ENCODE measurements around the gene FSD1L.

FSD1L gene

DNA sequence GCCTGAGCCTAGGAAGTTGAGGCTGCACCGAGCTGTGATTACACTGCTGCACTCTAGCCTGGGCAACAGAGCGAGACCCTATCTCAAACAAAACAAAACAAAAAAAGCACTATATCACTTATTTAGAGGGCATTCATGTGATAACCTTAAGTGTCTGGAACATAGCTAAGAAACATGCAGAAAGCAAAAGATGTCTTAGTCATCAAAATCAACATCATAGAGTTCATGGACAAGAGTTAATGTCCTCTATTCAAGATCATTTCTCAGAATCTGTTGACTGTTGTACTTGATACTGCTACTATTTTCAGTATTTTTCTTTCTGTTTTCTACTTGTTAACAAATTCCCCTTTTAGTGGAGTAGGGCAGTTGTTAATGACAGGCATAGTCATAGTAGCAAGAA lies 25.4 kb downstream of the FSD1L start:
- Histone ChIP-seq H2AFZ (ENCODE audit: low read depth, low read length) (no peak overlapping the region), H3K4me1 (ENCODE audit: insufficient read depth, low read length) (no peaks in the 10 kb centered on the region), H3K36me3 (ENCODE audit: insufficient read depth, low read length) (peaks cover 44% of the 10 kb centered on the region), H3K9me3 (ENCODE audit: low read length) (peaks cover 6% of the 10 kb centered on the region), H3K27me3 (ENCODE audit: insufficient read depth, low read length) (no peaks in the 10 kb centered on the region), H3K4me3 (ENCODE audit: low read length) (no peak overlapping the region)

DNA sequence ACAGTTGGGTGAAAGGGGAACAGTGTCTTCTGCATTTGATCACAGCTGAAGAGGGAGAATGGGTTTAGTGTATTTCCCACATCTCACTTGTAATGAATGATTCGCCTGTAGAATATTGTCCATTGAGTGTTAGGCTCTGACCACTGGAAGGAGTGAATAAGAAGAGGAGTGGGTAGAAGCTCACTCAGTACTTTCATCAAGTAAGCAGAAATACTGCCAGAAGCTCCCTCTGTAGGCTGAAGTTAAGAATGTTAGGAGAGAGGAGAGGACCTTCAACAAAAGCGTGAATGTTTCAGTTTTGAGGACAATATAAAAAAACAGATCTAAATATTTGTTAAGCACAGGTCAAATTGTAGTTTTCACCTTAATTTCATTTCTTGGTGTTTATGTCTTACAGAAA lies 27.5 kb downstream of the FSD1L start:
- H3K36me3 ChIP-seq (ENCODE audit: insufficient read depth, low read length), result peaks cover 32% of the 10 kb centered on the region
- no peaks in the 10 kb centered on the region for H3K9me3 ChIP-seq (ENCODE audit: low read length)
- H3K4me1 ChIP-seq (ENCODE audit: insufficient read depth, low read length), result no peaks in the 10 kb centered on the region
- H2AFZ ChIP-seq (ENCODE audit: low read depth, low read length), result no peak overlapping the region
- no peaks in the 10 kb centered on the region for H3K27me3 ChIP-seq (ENCODE audit: insufficient read depth, low read length)
- H3K4me3 ChIP-seq (ENCODE audit: low read length), result no peak overlapping the region

DNA sequence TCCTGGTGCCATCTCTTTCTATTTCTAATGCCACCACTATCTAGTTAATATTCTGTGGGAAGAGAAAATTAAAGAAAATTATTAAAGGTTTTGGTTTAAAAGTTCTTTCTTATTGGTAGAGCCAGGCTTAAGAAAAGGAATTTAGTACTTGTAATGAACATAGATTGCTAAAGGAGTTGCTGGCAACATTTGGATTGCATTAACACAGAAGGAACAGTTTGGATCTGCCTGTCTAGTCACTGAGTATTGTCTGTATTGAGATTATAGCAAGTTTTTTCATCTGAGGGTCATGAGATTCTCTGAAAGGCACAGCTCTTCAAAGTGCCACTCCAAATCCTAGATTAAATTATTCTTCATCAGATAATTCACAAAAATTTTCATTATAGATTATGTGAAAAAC lies 32.0 kb downstream of the FSD1L start:
- Histone ChIP-seq H3K4me1 (ENCODE audit: insufficient read depth, low read length) (no peaks in the 10 kb centered on the region), H3K27me3 (ENCODE audit: insufficient read depth, low read length) (no peaks in the 10 kb centered on the region)

DNA sequence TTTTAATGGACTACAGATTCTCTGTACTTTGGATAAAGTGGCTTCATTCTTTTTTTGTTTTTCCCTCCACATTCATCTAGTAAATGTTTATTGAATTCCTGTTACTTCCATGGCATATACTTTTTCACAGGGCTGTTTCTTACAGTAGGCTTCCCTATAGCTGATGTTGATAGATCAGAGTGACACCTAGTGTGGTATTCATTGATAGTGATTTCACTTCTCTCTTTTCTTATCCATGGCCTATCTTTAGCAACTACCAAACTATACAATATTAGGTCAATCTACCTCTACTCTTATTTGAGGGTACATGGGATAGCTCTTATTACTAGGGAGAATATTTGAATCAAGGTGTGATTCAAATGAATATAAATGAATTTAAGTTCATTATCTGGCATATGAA lies 35.8 kb downstream of the FSD1L start:
- H3K4me3 ChIP-seq (ENCODE audit: low read length), result no peak overlapping the region
- peaks cover 39% of the 10 kb centered on the region for H3K36me3 ChIP-seq (ENCODE audit: insufficient read depth, low read length)
- no peaks in the 10 kb centered on the region for H3K27me3 ChIP-seq (ENCODE audit: insufficient read depth, low read length)
- H3K9me3 ChIP-seq (ENCODE audit: low read length), result no peaks in the 10 kb centered on the region
- no peak overlapping the region for H2AFZ ChIP-seq (ENCODE audit: low read depth, low read length)
- H3K4me1 ChIP-seq (ENCODE audit: insufficient read depth, low read length), result no peaks in the 10 kb centered on the region

More for the DNA sequence above, 32.0 kb downstream of the FSD1L start:
- Histone ChIP-seq H3K9me3 (ENCODE audit: low read length) (no peaks in the 10 kb centered on the region), H3K4me3 (ENCODE audit: low read length) (no peak overlapping the region), H3K36me3 (ENCODE audit: insufficient read depth, low read length) (peaks cover 11% of the 10 kb centered on the region), H2AFZ (ENCODE audit: low read depth, low read length) (no peak overlapping the region)

DNA sequence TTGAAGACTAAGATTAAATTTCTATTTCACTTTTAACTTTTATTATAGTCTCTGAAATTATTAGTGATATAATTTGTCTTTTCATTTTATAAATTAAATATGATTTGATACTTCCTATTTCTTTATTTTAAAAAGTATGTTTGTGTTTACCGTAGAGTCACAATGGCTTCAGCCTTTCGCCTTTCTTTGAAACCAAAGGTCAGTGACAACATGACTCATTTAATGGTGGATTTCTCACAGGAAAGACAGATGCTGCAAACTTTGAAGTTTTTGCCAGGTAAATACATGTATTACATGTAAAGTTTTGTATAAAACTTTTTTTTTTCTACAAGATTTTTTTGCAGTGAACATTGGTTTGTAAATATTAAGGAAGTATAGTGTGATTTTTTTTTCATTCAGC lies 36.4 kb downstream of the FSD1L start:
- H3K4me1 ChIP-seq (ENCODE audit: insufficient read depth, low read length), result no peaks in the 10 kb centered on the region
- H3K36me3 ChIP-seq (ENCODE audit: insufficient read depth, low read length), result peaks cover 34% of the 10 kb centered on the region
- no peaks in the 10 kb centered on the region for H3K9me3 ChIP-seq (ENCODE audit: low read length)
- H2AFZ ChIP-seq (ENCODE audit: low read depth, low read length), result no peak overlapping the region
- no peaks in the 10 kb centered on the region for H3K27me3 ChIP-seq (ENCODE audit: insufficient read depth, low read length)
- no peak overlapping the region for H3K4me3 ChIP-seq (ENCODE audit: low read length)

DNA sequence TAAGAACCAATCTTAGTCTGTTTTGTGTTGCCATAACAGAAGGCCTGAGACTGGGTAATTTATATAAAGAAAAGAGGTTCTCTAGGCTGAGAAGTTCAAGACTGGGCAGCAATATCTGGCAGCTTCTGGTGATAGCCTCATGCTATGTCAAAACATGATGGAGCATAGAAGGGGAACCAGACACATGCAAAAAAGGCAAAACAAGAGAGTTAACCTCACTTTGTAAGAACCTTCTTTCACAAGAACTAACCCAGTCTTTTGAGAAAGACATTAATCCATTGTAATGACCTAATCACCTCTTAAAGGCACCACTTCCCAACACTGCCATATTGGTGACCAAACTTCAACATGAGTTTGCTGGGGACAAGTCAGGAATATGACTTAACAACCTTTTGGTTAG lies 37.3 kb downstream of the FSD1L start:
- H3K36me3 ChIP-seq (ENCODE audit: insufficient read depth, low read length), result peaks cover 34% of the 10 kb centered on the region
- no peaks in the 10 kb centered on the region for H3K27me3 ChIP-seq (ENCODE audit: insufficient read depth, low read length)
- no peaks in the 10 kb centered on the region for H3K4me1 ChIP-seq (ENCODE audit: insufficient read depth, low read length)
- no peak overlapping the region for H2AFZ ChIP-seq (ENCODE audit: low read depth, low read length)
- no peaks in the 10 kb centered on the region for H3K9me3 ChIP-seq (ENCODE audit: low read length)
- H3K4me3 ChIP-seq (ENCODE audit: low read length), result no peak overlapping the region

DNA sequence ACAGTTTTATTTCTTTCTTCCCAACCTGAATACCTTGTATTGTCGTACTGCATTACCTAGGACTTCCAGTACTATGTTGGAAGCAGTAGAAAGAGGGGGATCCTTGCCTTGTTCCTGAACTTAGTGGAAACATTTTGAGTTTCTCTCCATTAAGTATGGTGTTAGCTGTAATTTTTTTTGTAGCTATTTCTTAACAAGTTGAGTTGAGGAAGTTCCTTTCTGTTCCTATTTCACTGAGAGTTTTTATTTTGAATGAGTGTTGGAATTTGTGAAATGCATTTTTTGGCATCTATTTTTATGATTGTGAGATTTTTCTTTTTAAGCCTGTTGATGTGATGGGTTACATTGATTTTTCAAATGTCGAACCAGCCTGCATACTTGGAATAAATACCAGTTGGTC lies 49.0 kb downstream of the FSD1L start:
- Histone ChIP-seq H3K36me3 (ENCODE audit: insufficient read depth, low read length) (peaks cover 8% of the 10 kb centered on the region), H2AFZ (ENCODE audit: low read depth, low read length) (no peak overlapping the region), H3K9me3 (ENCODE audit: low read length) (no peaks in the 10 kb centered on the region), H3K27me3 (ENCODE audit: insufficient read depth, low read length) (no peaks in the 10 kb centered on the region), H3K4me3 (ENCODE audit: low read length) (no peak overlapping the region), H3K4me1 (ENCODE audit: insufficient read depth, low read length) (no peaks in the 10 kb centered on the region)

DNA sequence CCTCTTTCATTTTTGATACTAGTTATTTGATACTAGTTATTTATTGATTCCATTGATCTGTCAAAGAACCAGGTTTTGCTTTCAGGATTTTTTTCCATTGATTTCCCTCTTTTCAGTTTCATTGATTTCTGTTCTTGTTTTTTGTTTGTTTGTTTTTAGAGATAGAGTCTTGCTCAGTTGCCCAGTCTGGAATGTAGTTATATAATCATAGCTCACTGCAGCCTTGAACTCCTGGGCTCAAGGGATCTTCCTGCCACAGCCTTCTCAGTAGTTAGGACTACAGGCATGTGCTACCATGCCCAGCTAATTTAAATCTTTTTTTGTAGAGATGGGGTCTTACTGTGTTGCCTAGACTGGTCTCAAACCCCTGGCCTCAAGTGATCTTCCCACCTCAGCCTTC lies 49.9 kb downstream of the FSD1L start:
- H2AFZ ChIP-seq (ENCODE audit: low read depth, low read length), result no peak overlapping the region
- no peaks in the 10 kb centered on the region for H3K4me1 ChIP-seq (ENCODE audit: insufficient read depth, low read length)
- H3K36me3 ChIP-seq (ENCODE audit: insufficient read depth, low read length), result peaks cover 8% of the 10 kb centered on the region
- H3K9me3 ChIP-seq (ENCODE audit: low read length), result no peaks in the 10 kb centered on the region
- no peaks in the 10 kb centered on the region for H3K27me3 ChIP-seq (ENCODE audit: insufficient read depth, low read length)
- no peak overlapping the region for H3K4me3 ChIP-seq (ENCODE audit: low read length)

DNA sequence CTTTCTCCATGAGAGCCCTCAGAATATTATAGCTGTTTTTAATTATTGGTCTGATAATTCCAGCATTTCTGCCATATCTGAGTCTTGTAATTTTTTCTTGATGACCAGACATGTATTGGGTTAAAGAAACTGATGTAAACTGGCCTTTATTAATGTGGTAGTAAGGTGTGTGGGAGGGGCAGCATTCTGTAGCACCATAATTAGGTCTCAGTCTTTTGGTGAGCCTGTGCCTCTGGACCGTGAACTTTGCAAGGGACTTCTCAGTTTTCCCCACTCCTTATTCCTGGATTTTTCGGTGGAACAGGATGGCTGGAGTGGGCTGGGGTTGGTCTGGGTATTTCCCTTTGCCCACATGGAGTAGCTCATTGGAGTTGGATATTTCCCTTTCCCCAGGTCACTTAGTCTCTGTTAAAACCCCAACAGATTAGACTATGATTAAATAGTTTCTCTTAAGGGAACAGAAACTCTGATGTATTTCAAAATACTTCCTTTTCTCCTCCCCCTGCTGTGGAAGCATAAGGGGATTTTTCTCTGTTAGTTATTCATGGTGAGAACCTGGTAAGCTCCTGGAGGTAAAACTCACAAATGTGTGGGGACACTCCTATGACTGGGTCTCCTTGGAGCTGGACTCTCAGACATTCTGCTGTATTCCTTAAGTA lies 52.4 kb downstream of the FSD1L start:
- no peaks in the 10 kb centered on the region for H3K27me3 ChIP-seq (ENCODE audit: insufficient read depth, low read length)
- H2AFZ ChIP-seq (ENCODE audit: low read depth, low read length), result no peak overlapping the region
- H3K4me3 ChIP-seq (ENCODE audit: low read length), result no peak overlapping the region

DNA sequence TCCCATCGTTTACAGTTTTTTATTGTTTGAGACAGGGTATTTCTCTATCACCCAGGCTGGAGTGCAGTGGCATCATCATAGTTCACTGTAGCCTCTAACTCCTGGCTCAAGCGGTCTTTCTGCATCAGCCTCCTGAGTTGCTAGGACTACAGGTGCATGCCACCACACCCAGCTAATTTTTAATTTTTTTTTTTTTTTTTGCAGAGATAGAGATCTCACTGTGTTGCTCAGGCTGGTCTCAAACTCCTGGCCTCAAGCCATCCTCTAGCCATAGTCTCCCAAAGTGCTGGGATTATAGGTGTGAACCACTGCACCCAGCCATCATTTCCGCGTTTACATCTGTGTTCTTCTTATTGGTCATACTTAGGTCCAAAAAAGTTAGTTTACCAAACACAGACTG lies 53.6 kb downstream of the FSD1L start:
- H3K4me3 ChIP-seq (ENCODE audit: low read length), result no peak overlapping the region
- H3K36me3 ChIP-seq (ENCODE audit: insufficient read depth, low read length), result peaks cover 5% of the 10 kb centered on the region
- H3K9me3 ChIP-seq (ENCODE audit: low read length), result no peaks in the 10 kb centered on the region

More for the DNA sequence above, 52.4 kb downstream of the FSD1L start:
- no peaks in the 10 kb centered on the region for H3K9me3 ChIP-seq (ENCODE audit: low read length)
- H3K36me3 ChIP-seq (ENCODE audit: insufficient read depth, low read length), result peaks cover 8% of the 10 kb centered on the region
- no peaks in the 10 kb centered on the region for H3K4me1 ChIP-seq (ENCODE audit: insufficient read depth, low read length)

DNA sequence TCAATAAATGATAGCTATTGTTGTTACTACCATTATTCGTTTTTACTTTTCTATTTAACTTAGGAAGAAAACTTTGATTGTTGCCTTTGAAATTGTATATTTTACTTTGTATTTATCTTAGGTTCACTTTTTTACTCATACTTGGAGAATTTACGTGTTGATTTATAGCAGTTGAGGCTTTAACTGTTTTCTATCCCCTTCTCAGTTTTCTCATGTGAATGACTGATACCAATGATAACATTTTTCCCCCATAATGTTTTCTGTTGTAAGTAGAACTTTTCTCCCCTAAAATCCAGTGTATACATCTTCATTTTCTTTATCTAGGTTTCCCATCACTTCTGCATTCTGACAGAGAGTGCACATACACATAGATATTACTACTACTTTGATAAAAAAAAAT lies 54.4 kb downstream of the FSD1L start:
- Histone ChIP-seq H3K27me3 (ENCODE audit: insufficient read depth, low read length) (no peaks in the 10 kb centered on the region), H3K4me3 (ENCODE audit: low read length) (no peak overlapping the region), H3K4me1 (ENCODE audit: insufficient read depth, low read length) (no peaks in the 10 kb centered on the region), H3K9me3 (ENCODE audit: low read length) (peaks cover 1% of the 10 kb centered on the region), H3K36me3 (ENCODE audit: insufficient read depth, low read length) (peaks cover 13% of the 10 kb centered on the region), H2AFZ (ENCODE audit: low read depth, low read length) (no peak overlapping the region)

More for the DNA sequence above, 53.6 kb downstream of the FSD1L start:
- H3K4me1 ChIP-seq (ENCODE audit: insufficient read depth, low read length), result no peaks in the 10 kb centered on the region
- no peaks in the 10 kb centered on the region for H3K27me3 ChIP-seq (ENCODE audit: insufficient read depth, low read length)
- H2AFZ ChIP-seq (ENCODE audit: low read depth, low read length), result no peak overlapping the region

DNA sequence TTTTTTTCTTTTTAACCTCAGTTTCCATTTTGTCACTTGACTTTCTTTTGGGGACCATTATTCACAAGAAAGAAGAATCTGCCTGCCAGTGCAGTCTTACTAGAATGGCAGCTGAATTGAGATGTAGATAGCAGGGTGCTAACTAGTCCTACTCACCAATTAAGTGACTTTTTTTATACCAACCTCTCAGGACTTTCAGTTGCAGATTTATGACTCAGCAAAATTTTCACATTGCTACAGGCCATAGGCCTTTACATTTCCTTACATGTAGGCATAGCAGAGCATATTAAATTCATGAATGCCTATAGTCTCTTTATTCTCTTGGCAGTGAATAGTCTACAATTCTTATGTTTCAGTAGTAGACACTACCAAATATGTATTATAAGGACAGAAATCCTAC lies 56.0 kb downstream of the FSD1L start:
- no peak overlapping the region for H3K4me3 ChIP-seq (ENCODE audit: low read length)
- no peak overlapping the region for H2AFZ ChIP-seq (ENCODE audit: low read depth, low read length)
- H3K27me3 ChIP-seq (ENCODE audit: insufficient read depth, low read length), result no peaks in the 10 kb centered on the region
- H3K4me1 ChIP-seq (ENCODE audit: insufficient read depth, low read length), result no peaks in the 10 kb centered on the region
- H3K36me3 ChIP-seq (ENCODE audit: insufficient read depth, low read length), result peaks cover 21% of the 10 kb centered on the region
- H3K9me3 ChIP-seq (ENCODE audit: low read length), result peaks cover 2% of the 10 kb centered on the region

DNA sequence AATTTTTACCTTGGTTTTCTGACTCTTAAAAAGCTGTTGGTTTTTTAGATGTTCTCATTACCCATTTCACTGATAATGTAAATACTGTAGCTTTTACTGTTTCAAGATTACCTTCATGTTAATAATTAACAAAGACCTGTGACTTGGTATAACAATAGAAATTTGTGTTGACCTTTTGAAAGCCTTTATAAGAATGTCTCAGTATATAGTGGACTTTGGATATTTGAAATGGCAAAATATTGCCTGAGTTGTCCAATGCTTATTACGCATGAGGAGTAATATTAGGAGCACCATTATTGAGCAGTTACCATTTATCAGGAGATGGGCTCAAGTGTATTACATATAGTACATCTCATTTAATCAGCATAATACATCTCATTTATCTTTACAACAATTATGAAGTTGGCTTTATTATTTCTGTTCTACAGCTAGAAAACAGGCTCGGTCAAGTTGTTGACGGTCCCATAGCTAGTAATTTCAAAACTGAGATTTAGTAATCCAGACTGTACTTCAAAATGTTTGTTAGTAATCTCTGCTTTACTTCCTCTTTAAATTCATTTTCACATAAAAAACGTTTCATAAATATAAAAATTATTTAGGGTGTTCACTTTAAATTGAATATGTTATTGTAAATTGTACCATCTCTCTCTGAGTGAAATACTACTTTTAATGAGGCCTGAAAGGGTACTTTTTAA lies 59.4 kb downstream of the FSD1L start:
- no peaks in the 10 kb centered on the region for H3K27me3 ChIP-seq (ENCODE audit: insufficient read depth, low read length)
- H3K9me3 ChIP-seq (ENCODE audit: low read length), result peaks cover 2% of the 10 kb centered on the region
- H3K36me3 ChIP-seq (ENCODE audit: insufficient read depth, low read length), result peaks cover 38% of the 10 kb centered on the region
- no peak overlapping the region for H3K4me3 ChIP-seq (ENCODE audit: low read length)
- no peak overlapping the region for H2AFZ ChIP-seq (ENCODE audit: low read depth, low read length)
- H3K4me1 ChIP-seq (ENCODE audit: insufficient read depth, low read length), result no peaks in the 10 kb centered on the region

DNA sequence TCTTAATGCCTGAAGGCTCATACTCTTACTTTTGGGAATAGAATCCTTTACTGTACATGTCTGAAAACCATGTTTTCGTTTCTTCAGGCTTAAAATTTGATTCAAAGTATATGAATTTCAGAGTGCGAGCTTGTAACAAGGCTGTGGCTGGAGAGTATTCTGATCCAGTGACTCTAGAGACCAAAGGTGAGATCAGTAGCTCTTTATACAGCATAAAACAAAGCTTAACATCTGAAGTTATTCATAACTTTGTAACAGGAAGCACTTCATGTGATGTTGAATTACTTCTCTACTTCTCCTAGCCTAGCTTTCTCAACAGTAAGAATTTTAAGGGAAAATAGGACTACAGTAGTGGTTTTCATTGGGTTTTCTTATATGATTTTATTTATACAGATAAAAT lies 60.7 kb downstream of the FSD1L start:
- H3K4me1 ChIP-seq (ENCODE audit: insufficient read depth, low read length), result no peaks in the 10 kb centered on the region
- H3K4me3 ChIP-seq (ENCODE audit: low read length), result no peak overlapping the region
- no peaks in the 10 kb centered on the region for H3K27me3 ChIP-seq (ENCODE audit: insufficient read depth, low read length)
- H3K9me3 ChIP-seq (ENCODE audit: low read length), result peaks cover 2% of the 10 kb centered on the region
- H3K36me3 ChIP-seq (ENCODE audit: insufficient read depth, low read length), result peaks cover 49% of the 10 kb centered on the region
- H2AFZ ChIP-seq (ENCODE audit: low read depth, low read length), result no peak overlapping the region
